ENCODE data around the gene PSMD13.

Gene PSMD13

GRCh38 chr11:278001-278951, 41.5 kb downstream of the PSMD13 start, which contains the start of gene NLRP6:
NLRP6 (plus strand) TSS chr11:278407; CDS start chr11:278570, 163 bp downstream.
- no peak for DNase-seq

- no peak for DNase-seq
Observed at GRCh38 chr11:279040-279965, 42.5 kb downstream of the PSMD13 start.

- peak in 1 of 5 experiments; percentile 69 for DNase-seq
Observed at GRCh38 chr11:279966-280705, 43.4 kb downstream of the PSMD13 start.

- DNase-seq = peak in 1 of 5 experiments; percentile 68
Observed at GRCh38 chr11:280706-281485, 44.1 kb downstream of the PSMD13 start.

- DNase-seq = no peak
Observed at GRCh38 chr11:281486-282161, 44.8 kb downstream of the PSMD13 start.

GRCh38 chr11:282171-282570, 45.4 kb downstream of the PSMD13 start:
- no peak for DNase-seq

GRCh38 chr11:282630-283360, 46.0 kb downstream of the PSMD13 start:
- DNase-seq = no peak

- no peak for DNase-seq
Observed at GRCh38 chr11:283405-284104, 46.8 kb downstream of the PSMD13 start.

GRCh38 chr11:284105-285020, 47.6 kb downstream of the PSMD13 start:
- DNase-seq = no peak

GRCh38 chr11:285021-285893, 48.5 kb downstream of the PSMD13 start:
- no peak for DNase-seq

GRCh38 chr11:285894-286220, 49.1 kb downstream of the PSMD13 start:
- peak in 1 of 5 experiments; percentile 4 for DNase-seq

GRCh38 chr11:286977-287820, 50.4 kb downstream of the PSMD13 start:
- peak in 4 of 5 experiments; percentile 44 to 82 (median 69) for DNase-seq

- DNase-seq = peak in 2 of 5 experiments; percentile 26 to 66
Observed at GRCh38 chr11:287821-288477, 51.2 kb downstream of the PSMD13 start.

GRCh38 chr11:288478-289397, 52.0 kb downstream of the PSMD13 start, which contains the start of gene PGGHG:
PGGHG (plus strand) TSS chr11:289126; CDS start chr11:289817, 691 bp downstream.
- DNase-seq = peak in 4 of 5 experiments; percentile 38 to 49 (median 46)

GRCh38 chr11:289398-289711, 52.6 kb downstream of the PSMD13 start:
- DNase-seq = peak in 2 of 5 experiments; percentile 48 to 59

Measured in T-helper 2 cell (primary cell).